Measurements from ENCODE around the gene GTPBP4.

GTPBP4 gene

GRCh38 chr10:968546-969199 lies 19.6 kb upstream of the GTPBP4 start:
- DNase-seq = no peak

DNA sequence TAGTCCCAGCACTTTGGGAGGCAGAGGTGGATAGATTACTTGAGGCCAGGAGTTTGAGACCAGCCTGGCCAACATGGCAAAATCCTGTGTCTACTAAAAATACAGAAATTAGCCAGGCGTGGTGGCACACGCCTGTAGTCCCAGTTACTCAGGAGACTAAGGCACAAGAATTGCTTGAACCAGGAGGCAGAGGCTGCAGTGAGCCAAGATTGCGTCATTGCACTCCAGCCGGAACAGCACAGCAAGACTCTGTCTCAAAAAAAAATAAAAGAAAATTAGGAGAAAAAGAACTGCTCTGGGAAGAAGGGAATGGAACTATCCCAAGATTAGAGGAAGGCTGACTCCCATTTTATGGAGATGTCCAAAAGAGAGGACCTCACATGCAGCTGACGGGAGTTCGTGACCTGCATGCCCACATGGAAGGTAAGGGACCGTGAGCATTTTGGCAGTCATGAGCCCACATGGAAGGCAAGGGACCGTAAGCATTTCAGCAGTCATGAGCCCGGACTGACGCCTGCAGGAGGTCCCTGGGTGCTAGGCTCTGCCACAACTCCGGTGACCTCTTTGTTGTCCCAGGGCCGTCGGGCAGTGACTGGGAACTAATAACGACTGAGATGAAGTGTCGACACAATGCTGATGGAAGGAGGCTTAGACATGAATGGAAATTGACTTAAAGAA lies 18.6 kb upstream of the GTPBP4 start:
- DNase-seq = no peak

- no peak for DNase-seq
These were observed 17.7 kb upstream of the GTPBP4 start for GRCh38 chr10:970311-971149.

GRCh38 chr10:971150-971542 lies 17.1 kb upstream of the GTPBP4 start:
- DNase-seq = no peak

- DNase-seq = no peak
These were observed 16.6 kb upstream of the GTPBP4 start for GRCh38 chr10:971613-972012.

GRCh38 chr10:972763-973162 lies 15.5 kb upstream of the GTPBP4 start:
- no peak for DNase-seq

DNA sequence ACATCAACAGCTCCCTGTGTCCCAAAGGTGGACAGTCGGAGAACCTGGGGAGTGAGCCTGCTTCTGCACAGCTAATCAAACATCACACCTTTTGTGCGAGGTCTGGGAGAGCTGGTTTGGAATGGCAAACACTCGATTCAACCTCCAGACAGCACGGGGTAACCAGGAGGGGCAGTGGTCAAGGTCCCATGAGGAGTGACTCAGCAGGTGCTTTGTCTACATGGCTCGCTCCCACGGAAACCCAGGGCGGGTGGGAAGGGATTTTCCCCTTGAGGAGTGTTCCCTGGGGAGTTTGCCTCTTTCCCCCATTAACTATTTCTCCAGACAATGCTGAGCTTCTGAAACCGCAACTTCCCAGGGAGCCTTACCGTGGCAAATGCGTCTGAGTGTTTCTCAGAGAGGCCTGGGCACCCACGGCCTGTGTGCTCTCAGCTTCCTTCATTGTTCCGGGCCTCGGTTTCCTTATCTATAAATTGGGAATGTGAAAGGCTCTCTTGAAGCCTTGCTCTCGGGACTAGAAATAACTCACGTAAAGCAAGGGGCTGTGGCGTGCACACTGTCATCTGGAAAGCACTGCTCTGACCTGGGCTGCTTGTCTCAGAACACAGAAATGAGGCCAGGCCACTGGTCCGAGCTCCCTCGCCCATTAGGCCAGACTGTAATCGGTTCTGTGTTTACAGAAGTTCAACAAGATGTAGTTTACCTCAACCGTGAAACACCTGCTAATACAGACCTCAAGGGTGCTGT lies 14.0 kb upstream of the GTPBP4 start:
- DNase-seq = no peak

DNA sequence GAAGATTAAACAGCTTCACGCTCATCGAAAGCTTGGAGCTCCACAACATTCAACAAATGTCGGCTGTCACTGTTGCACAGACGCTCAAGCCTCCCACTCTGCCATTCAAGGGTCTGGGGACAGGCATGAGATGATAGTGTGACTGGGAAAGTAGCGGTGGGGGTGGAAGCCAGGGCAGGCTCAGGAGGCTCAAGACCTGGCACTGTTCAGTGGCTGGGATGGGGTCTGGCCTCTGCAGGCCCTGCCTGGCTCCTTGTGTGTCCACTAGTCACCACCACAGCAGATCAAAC lies 13.5 kb upstream of the GTPBP4 start:
- no peak for DNase-seq

DNA sequence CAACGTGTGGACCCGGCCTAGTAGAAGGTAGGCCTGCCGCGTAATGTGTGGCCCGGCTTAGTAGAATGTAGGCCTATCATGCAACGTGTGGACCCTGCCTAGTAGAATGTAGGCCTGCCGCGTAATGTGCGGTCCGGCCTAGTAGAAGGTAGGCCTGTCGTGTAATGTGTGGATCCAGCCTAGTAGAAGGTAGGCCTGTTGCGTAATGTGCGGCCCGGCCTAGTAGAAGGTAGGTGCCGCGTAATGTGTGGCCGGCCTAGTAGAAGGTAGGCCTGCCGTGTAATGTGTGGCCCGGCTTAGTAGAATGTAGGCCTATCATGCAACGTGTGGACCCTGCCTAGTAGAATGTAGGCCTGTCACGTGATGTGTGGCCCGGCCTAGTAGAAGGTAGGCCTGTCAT lies 11.9 kb upstream of the GTPBP4 start:
- no peak for DNase-seq

GRCh38 chr10:978826-979421 lies 9.3 kb upstream of the GTPBP4 start:
- no peak for DNase-seq

DNA sequence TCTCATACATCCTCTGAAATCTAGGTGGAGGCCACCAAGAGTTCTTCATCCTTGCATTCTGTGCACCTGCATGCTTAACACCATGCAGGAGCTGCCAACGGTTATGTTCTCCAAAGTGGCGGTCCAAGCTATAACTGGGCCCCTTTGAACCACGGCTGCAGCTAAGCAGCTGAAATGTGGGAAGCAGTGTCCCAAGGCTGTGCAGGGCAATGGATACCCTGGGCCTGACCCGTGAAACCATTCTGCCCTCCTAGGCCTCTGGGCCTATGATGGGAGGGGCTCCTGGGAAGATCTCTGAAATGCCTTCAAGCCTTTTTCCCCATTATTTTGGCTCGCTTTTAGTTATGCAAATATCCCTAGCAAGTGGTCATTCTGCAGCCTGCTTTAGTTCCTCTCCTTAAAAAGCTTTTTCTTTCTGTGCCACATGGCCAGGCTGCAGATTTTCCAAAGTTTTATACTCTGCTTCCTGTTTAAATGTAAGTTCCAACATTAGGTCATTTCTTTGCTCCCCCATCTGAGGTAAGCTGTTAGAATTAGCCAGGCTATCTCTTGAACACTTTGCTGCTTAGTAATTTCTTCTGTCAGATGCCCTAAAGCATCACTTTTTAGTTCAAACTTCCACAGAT lies 7.7 kb upstream of the GTPBP4 start:
- no peak for DNase-seq

GRCh38 chr10:983401-983800 lies 4.8 kb upstream of the GTPBP4 start:
- DNase-seq = no peak

DNA sequence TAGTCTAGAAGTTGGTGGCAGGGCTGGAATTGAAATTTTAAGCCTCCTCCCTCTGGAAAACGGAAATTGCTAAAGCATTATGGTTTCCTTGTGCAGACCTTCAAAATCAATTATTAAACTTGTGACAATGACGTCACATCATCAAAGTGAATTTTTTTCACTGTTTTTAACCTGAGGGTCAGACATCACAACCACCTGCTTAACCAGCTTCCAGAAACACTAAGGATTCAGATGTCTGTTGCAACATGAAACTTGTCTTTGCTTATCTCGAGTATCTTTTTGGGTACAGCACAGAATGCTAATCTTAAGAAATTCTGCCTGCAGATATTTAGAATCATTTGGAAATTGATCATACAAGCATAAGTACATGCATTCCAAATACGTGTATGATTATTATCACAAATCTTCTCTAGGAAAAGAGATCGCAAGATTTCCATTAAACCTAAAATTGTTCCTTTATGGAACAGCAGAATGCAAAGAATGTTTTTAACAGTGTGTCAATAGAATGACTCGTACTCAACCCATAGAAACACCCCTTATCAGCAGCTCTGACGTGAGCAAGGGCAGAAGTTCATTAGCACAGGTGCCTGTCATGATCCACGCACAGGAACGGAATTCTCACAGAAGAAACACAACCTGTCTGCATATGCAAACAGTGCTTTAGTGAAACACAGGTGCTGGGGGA lies 4.1 kb upstream of the GTPBP4 start:
- no peak for DNase-seq

- DNase-seq = no peak
These were observed 2.9 kb upstream of the GTPBP4 start for GRCh38 chr10:985361-985760.

GRCh38 chr10:986137-986825 lies 2.0 kb upstream of the GTPBP4 start:
- no peak for DNase-seq

GRCh38 chr10:986881-987619 lies 1.2 kb upstream of the GTPBP4 start:
- DNase-seq = no peak

GRCh38 chr10:987620-987869 lies 689 bp upstream of the GTPBP4 start:
- no peak for DNase-seq

GRCh38 chr10:988667-989545 lies 672 bp downstream of the GTPBP4 start:
- DNase-seq = no peak

DNA sequence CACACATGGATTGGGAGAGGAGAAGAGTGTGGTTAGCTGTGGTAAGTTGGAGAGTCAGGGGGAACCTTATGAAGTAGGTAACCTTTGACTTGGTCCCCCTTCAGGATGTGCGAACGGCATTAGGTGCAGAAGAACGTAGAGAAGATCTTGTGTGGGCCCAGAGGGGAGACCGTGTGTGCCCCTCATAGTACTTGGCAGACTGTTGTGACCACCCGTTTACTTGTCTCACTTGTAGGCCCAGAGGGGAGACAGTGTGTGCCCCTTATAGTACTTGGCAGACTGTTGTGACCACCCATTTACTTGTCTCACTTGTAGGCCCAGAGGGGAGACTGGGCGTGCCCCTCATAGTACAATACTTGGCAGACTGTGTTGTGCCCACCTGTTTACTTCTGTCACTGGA lies 2.6 kb downstream of the GTPBP4 start:
- DNase-seq = no peak

- DNase-seq = no peak
These were observed 4.2 kb downstream of the GTPBP4 start for GRCh38 chr10:992467-992866.

All from NCI-H2081 treated with DMSO at 0.1 percent for 48 hours (cell line).